Parathyroid adenoma (tissue), 2 donors: ENCODE measurements around the gene CLMP.

Source experiments
- H2AFZ ChIP-seq: fragments of 300-600 bp; sonication (generic); one replicate; pipeline ENCODE4 v1.7.0; 2017; ENCODE audit warnings: antibody characterized with exemption, mild to moderate bottlenecking
- H3K27ac ChIP-seq: fragments of 300-600 bp; sonication (generic); one replicate; pipeline ENCODE4 v1.7.0; 2017
- H3K27me3 ChIP-seq: fragments of 300-600 bp; sonication (generic); one replicate; pipeline ENCODE4 v1.7.0; 2017; ENCODE audit warnings: low read length; ENCODE audit not compliant: control insufficient read depth, insufficient read depth
- H3K36me3 ChIP-seq: fragments of 300-600 bp; sonication (generic); one replicate; pipeline ENCODE4 v1.7.0; 2017; ENCODE audit warnings: low read length; ENCODE audit not compliant: control insufficient read depth, insufficient read depth
- H3K4me1 ChIP-seq: fragments of 300-600 bp; sonication (generic); one replicate; pipeline ENCODE4 v1.7.0; 2017; ENCODE audit warnings: control low read depth
- H3K4me2 ChIP-seq: fragments of 300-600 bp; sonication (generic); one replicate; pipeline ENCODE4 v1.7.0; 2017; ENCODE audit warnings: low read length
- H3K4me3 ChIP-seq: fragments of 300-600 bp; sonication (generic); one replicate; pipeline ENCODE4 v1.7.0; 2017; ENCODE audit warnings: low read depth, low read length
- H3K79me2 ChIP-seq: fragments of 300-600 bp; sonication (generic); one replicate; pipeline ENCODE4 v1.7.0; 2017; ENCODE audit warnings: control low read depth
- H3K9ac ChIP-seq: fragments of 300-600 bp; sonication (generic); one replicate; pipeline ENCODE4 v1.7.0; 2017; ENCODE audit warnings: mild to moderate bottlenecking
- H3K9me3 ChIP-seq: fragments of 300-600 bp; sonication (generic); one replicate; pipeline ENCODE4 v1.7.0; 2017; ENCODE audit warnings: low read length; ENCODE audit not compliant: control insufficient read depth
- CTCF ChIP-seq: fragments of 300-600 bp; sonication (generic); IDR thresholded peaks from one replicate; pipeline ENCODE4 v1.7.0; 2017; ENCODE audit warnings: antibody characterized with exemption, mild to moderate bottlenecking
- donor health status: primary hyperparathyroidism.

The CLMP gene

GRCh38 chr11:123219066-123219690 is 24.1 kb upstream of the CLMP start:
- no peaks in the 10 kb centered on the region for H3K9me3 ChIP-seq
- no peak overlapping the region for H3K4me3 ChIP-seq
- H3K27ac ChIP-seq = no peak overlapping the region
- H3K4me1 ChIP-seq = no peaks in the 10 kb centered on the region
- H3K9ac ChIP-seq = no peak overlapping the region
- H3K27me3 ChIP-seq = no peaks in the 10 kb centered on the region
- no peaks in the 10 kb centered on the region for H3K36me3 ChIP-seq
- no peak overlapping the region for H3K4me2 ChIP-seq
- H2AFZ ChIP-seq = no peak overlapping the region
- H3K79me2 ChIP-seq = no peaks in the 10 kb centered on the region
- no peak for TF ChIP-seq CTCF

GRCh38 chr11:123218451-123218850 is 23.4 kb upstream of the CLMP start:
- no peaks in the 10 kb centered on the region for H3K27me3 ChIP-seq
- H3K9ac ChIP-seq = no peak overlapping the region

GRCh38 chr11:123217897-123218296 is 22.8 kb upstream of the CLMP start:
- no peak overlapping the region for H3K27ac ChIP-seq
- H3K9ac ChIP-seq = no peak overlapping the region
- H3K4me1 ChIP-seq = no peaks in the 10 kb centered on the region
- no peaks in the 10 kb centered on the region for H3K36me3 ChIP-seq
- H3K79me2 ChIP-seq = no peaks in the 10 kb centered on the region
- no peaks in the 10 kb centered on the region for H3K27me3 ChIP-seq
- H2AFZ ChIP-seq = no peak overlapping the region
- no peak for TF ChIP-seq CTCF
- H3K4me2 ChIP-seq = no peak overlapping the region
- H3K4me3 ChIP-seq = no peak overlapping the region
- H3K9me3 ChIP-seq = no peaks in the 10 kb centered on the region

More at GRCh38 chr11:123218451-123218850, 23.4 kb upstream of the CLMP start:
- Histone ChIP-seq H3K27ac (no peak overlapping the region), H3K36me3 (no peaks in the 10 kb centered on the region), H3K79me2 (no peaks in the 10 kb centered on the region), H2AFZ (no peak overlapping the region), H3K4me2 (no peak overlapping the region), H3K4me1 (no peaks in the 10 kb centered on the region), H3K4me3 (no peak overlapping the region), H3K9me3 (no peaks in the 10 kb centered on the region)
- no peak for TF ChIP-seq CTCF

DNA sequence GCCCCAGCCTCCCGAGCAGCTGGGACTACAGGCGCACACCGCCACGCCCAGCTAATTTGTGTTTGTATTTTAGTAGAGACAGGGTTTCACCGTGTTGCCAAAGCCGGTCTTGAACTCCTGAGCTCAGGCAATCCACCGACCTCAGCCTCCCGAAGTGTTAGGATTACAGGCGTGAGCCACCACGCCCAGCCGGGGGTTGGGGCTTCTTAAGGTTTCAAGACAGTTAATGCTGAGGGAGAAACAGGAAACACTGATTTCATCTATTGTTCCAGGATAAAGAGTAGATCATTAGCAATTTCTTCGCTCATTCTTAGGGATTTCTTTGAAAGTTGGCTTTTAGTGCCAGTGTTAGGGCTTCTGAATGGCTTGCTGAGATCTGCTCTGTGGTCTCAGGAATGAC is 21.2 kb upstream of the CLMP start:
- no peaks in the 10 kb centered on the region for H3K79me2 ChIP-seq
- no peaks in the 10 kb centered on the region for H3K9me3 ChIP-seq
- no peak overlapping the region for H3K9ac ChIP-seq
- no peaks in the 10 kb centered on the region for H3K36me3 ChIP-seq
- H3K27ac ChIP-seq = no peak overlapping the region
- no peak overlapping the region for H3K4me3 ChIP-seq
- TF ChIP-seq CTCF = no peak
- H2AFZ ChIP-seq = no peak overlapping the region
- H3K27me3 ChIP-seq = no peaks in the 10 kb centered on the region
- no peak overlapping the region for H3K4me2 ChIP-seq
- H3K4me1 ChIP-seq = no peaks in the 10 kb centered on the region

GRCh38 chr11:123214940-123215339 is 19.9 kb upstream of the CLMP start:
- Histone ChIP-seq H3K4me3 (no peak overlapping the region), H3K9ac (no peak overlapping the region), H3K27ac (no peak overlapping the region), H3K9me3 (no peaks in the 10 kb centered on the region), H2AFZ (no peak overlapping the region), H3K4me2 (no peak overlapping the region), H3K4me1 (no peaks in the 10 kb centered on the region), H3K27me3 (no peaks in the 10 kb centered on the region), H3K79me2 (no peaks in the 10 kb centered on the region), H3K36me3 (no peaks in the 10 kb centered on the region)
- TF ChIP-seq CTCF = no peak
